Pons (tissue), 1 donor: ENCODE results near the gene NUP107.
A peak's percentile ranks its signal among the peaks of the same experiment; 100 is the strongest.

Source experiments
- DNase-seq: peaks from one replicate; pipeline ENCODE4 v3.0.0-alpha.2; 2016; ENCODE audit warnings: low spot score

Gene NUP107

GRCh38 chr12:68743356-68743755 lies 56.6 kb downstream of the NUP107 start:
- no peak for DNase-seq

GRCh38 chr12:68745376-68745903 lies 58.7 kb downstream of the NUP107 start:
- no peak for DNase-seq

GRCh38 chr12:68745904-68746571 lies 59.3 kb downstream of the NUP107 start, which contains the start of gene SLC35E3:
TSS of gene SLC35E3 (plus strand) at chr12:68746176. CDS start at chr12:68746378, 202 bp downstream.
- peak; percentile 94 for DNase-seq

- peak; percentile 59 for DNase-seq
Measured at GRCh38 chr12:68746572-68747180, 59.9 kb downstream of the NUP107 start.

GRCh38 chr12:68749443-68749842 lies 62.7 kb downstream of the NUP107 start:
- DNase-seq = peak; percentile 26

GRCh38 chr12:68749861-68750260 lies 63.1 kb downstream of the NUP107 start:
- DNase-seq = peak; percentile 22

- DNase-seq = peak; percentile 81
Measured at GRCh38 chr12:68750506-68750905, 63.7 kb downstream of the NUP107 start.

- DNase-seq = no peak
Measured at GRCh38 chr12:68755536-68756243, 68.9 kb downstream of the NUP107 start.

- no peak for DNase-seq
Measured at GRCh38 chr12:68759852-68760251, 73.1 kb downstream of the NUP107 start.

- DNase-seq = no peak
Measured at GRCh38 chr12:68760806-68761441, 74.1 kb downstream of the NUP107 start.

- DNase-seq = no peak
Measured at GRCh38 chr12:68761442-68761812, 74.6 kb downstream of the NUP107 start.

GRCh38 chr12:68761901-68762630 lies 75.3 kb downstream of the NUP107 start:
- DNase-seq = no peak

- DNase-seq = no peak
Measured at GRCh38 chr12:68762691-68763090, 75.9 kb downstream of the NUP107 start.

GRCh38 chr12:68765696-68766095 lies 78.9 kb downstream of the NUP107 start:
- DNase-seq = no peak

- DNase-seq = no peak
Measured at GRCh38 chr12:68766646-68767045, 79.9 kb downstream of the NUP107 start.

GRCh38 chr12:68767191-68767590 lies 80.4 kb downstream of the NUP107 start:
- no peak for DNase-seq

- no peak for DNase-seq
Measured at GRCh38 chr12:68768431-68768939, 81.7 kb downstream of the NUP107 start.

GRCh38 chr12:68769941-68770340 lies 83.2 kb downstream of the NUP107 start:
- no peak for DNase-seq

GRCh38 chr12:68771223-68771925 lies 84.6 kb downstream of the NUP107 start:
- DNase-seq = no peak

- DNase-seq = no peak
Measured at GRCh38 chr12:68772714-68773113, 85.9 kb downstream of the NUP107 start.

GRCh38 chr12:68773582-68773981 lies 86.8 kb downstream of the NUP107 start:
- DNase-seq = no peak
